ENCODE data around the gene IRF9.

Gene IRF9

DNA sequence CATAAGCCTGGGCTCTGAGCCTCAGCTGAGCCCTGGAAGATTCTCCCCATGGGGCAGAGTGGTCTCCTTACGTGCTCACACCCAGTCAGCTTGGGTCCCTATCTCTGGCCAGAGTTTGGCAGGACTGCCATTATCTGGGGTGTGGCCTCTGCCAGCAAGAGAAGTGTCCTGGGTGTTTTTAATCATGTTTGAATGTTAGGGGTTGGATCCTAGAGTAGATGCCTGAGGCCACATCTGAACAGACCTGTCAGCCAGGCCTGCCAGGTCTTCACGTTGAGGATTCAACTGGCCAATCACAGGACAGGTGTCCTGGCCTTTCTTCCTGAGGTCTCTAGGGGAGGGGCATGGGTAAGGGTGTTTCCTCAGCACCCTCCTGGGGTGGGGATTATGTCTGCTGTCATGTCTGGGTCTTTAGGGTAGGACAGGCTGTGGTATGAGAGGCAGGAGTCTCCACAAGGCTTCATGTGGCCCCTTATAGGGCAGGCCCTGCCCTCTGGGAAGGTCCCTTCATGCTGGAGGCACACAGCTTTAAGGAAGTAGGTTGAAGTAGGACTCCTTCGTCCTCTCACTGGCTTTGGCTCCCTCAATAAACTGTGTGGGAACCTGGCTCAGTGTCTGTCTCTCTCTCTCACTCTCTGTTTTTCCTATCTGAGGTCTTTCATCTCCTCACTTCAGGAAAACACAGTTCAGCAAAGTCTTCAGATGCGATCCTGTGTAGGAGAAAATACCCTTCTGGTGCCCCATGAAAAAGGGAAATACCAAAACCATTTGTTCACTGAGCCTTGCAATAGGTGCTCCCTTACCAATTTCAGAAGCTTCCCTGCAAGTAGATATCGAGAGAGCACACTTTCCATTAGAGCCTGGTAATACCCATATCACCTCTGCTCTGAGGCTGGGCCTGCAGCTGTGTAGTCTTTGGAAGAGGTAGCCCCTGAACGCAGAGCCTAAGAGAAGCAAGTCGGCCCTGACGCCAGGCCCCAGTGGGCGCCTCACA, 37.3 kb upstream of the IRF9 start:
- Mint-ChIP-seq H3K4me1 (peaks cover 10% of the 10 kb centered on the region), H3K36me3 (ENCODE audit: low read depth) (peaks cover 24% of the 10 kb centered on the region), H3K4me3 (no peak overlapping the region), H3K9me3 (no peaks in the 10 kb centered on the region), H3K27ac (peak overlapping the region; percentile 55), H3K27me3 (no peaks in the 10 kb centered on the region)
- DNase-seq, result no peak
- ATAC-seq, result peak; percentile 71

DNA sequence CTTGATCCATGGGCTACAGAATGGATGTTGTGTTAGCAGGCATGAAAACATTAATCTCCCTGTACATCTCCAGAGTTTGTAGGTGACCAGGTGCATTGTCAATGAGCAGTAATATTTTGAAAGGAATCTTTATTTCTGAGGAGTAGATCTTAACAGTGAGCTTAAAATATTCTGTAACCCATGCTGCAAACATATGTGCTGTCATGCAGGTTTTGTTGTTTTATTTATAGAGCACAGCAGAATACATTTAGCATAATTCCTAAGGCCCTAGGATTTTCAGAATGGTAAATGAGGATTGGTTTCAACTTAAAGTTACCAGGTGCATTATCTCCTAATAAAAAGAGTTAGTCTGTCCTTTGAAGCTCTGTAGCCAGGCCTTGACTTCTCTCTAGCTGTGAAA, 34.1 kb upstream of the IRF9 start:
- H3K27me3 Mint-ChIP-seq, result no peaks in the 10 kb centered on the region
- H3K4me1 Mint-ChIP-seq, result peaks cover 13% of the 10 kb centered on the region
- DNase-seq, result no peak
- H3K4me3 Mint-ChIP-seq, result no peak overlapping the region
- H3K36me3 Mint-ChIP-seq (ENCODE audit: low read depth), result peaks cover 11% of the 10 kb centered on the region
- no peaks in the 10 kb centered on the region for H3K9me3 Mint-ChIP-seq
- ATAC-seq, result no peak
- H3K27ac Mint-ChIP-seq, result no peak overlapping the region

DNA sequence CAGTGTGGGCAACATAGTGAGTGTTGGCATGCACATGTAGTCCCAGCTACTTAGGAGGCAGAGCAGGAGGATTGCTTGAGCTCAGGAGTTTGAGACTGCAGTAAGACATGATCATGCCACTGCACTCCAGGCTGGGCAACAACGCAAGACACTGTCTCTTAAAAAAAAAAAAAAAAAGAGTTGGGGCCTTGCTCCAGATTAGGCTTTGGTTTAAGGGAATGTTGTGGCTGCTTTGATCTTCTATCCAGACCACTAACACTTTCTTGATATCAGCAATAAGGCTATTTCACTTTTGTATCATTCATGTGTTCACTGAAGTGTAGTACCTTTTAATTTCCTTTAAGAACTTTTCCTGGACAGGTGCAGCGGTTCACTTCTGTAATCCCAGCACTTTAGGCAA, 33.4 kb upstream of the IRF9 start:
- Mint-ChIP-seq H3K4me1 (peaks cover 19% of the 10 kb centered on the region), H3K27me3 (no peaks in the 10 kb centered on the region)
- no peak for ATAC-seq

DNA sequence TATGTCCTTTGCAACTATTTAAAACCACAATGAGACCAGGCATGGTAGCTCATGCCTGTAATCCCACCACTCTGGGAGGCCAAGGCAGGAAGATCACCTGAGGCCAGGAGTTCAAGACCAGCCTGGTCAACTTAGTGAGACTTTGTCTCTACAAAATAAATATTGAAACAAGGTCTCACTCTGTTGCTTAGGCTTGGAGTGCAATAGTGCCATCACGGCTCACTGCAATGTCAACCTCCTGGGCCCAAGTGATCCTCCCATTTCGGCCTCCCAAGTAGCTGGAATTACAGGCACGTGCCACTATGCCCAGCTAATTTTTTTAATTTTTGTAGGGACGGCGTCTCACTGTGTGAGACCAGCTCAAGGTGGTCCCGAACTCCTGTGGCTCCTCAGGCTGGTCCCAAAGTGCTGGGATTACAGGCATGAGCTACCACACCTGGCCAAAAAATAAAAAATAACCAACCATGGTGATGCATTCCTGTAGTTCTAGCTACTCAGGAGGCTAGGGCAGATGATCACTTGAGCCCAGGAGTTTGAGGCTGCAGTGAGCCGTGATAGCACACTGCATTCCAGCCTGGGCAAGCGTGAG, 31.6 kb upstream of the IRF9 start:
- ATAC-seq, result no peak
- H3K36me3 Mint-ChIP-seq (ENCODE audit: low read depth), result no peaks in the 10 kb centered on the region
- no peak for DNase-seq
- no peak overlapping the region for H3K27ac Mint-ChIP-seq
- H3K27me3 Mint-ChIP-seq, result no peaks in the 10 kb centered on the region
- H3K4me1 Mint-ChIP-seq, result peaks cover 19% of the 10 kb centered on the region
- no peak overlapping the region for H3K4me3 Mint-ChIP-seq
- no peaks in the 10 kb centered on the region for H3K9me3 Mint-ChIP-seq

More for the DNA sequence above, 33.4 kb upstream of the IRF9 start:
- H3K9me3 Mint-ChIP-seq, result no peaks in the 10 kb centered on the region
- H3K36me3 Mint-ChIP-seq (ENCODE audit: low read depth), result peaks cover 8% of the 10 kb centered on the region
- no peak overlapping the region for H3K27ac Mint-ChIP-seq
- no peak for DNase-seq
- no peak overlapping the region for H3K4me3 Mint-ChIP-seq

DNA sequence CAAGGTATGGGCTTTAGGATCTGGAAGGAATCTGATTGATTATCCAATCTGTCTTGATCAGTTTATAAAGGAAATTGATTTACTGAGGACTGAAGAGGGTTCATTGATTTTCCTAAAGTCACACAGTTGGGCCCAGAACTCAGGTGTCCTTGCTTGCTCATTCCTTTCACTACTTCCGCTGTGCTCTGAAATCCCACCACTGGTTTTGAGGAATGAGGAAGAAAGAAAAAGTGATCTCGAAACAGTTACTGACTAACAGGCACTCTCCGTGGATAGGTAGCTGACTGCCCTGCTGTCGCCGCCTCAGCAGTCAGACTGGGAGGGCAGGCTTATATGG, 30.7 kb upstream of the IRF9 start, which contains the start of gene FITM1:
FITM1 (plus strand) TSS at position 280 of the 337 bp plus-strand sequence. CDS start 905 bp downstream, outside the sequence.
- peaks cover 24% of the 10 kb centered on the region for H3K4me1 Mint-ChIP-seq
- no peaks in the 10 kb centered on the region for H3K27me3 Mint-ChIP-seq
- ATAC-seq (no peak), DNase-seq (no peak)
- no peaks in the 10 kb centered on the region for H3K36me3 Mint-ChIP-seq (ENCODE audit: low read depth)
- no peak within 1 kb of the TSS for H3K27ac Mint-ChIP-seq
- no peak within 1 kb of the TSS for H3K4me3 Mint-ChIP-seq
- H3K9me3 Mint-ChIP-seq, result no peaks in the 10 kb centered on the region

DNA sequence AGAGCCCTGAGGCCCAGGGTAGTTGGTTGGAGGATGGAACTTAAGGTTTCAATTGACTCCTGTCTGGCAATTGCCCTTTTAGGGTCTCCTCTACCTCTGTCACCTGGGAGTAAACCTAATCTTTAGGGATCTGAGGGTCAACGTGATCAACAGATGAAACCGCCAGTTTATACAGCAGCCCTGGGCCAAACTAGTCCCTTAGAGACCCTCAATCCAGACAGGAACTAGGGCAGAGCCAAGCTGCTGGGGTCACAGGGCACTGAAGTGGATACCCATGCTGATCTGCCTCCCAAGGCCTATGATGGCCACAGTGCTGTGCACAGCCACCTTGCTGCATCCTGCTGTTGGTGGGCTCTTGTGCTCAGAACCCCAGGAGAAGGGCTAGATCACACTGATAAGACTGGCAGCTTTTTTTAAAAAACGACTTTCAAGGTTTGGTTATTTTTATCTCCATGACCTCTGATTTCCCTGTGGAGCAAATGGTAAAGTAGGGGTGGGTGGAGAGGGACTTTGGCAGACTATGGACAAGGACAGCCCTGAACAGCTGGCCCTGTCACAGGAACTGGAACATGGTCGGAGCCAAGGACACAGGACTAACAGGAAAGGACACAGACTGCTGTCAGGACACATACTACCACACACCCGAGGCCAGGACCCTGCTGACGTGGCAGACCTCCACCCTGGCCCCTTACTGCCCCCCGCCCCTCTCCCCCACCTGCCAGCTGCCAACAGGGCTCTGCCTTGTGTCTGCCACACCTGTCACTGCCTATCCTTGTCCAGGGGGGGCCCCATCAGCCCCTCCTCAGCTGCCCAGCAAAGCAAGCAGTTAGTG, 30.1 kb upstream of the IRF9 start:
- Mint-ChIP-seq H3K4me1 (peaks cover 27% of the 10 kb centered on the region), H3K36me3 (ENCODE audit: low read depth) (no peaks in the 10 kb centered on the region), H3K9me3 (no peaks in the 10 kb centered on the region), H3K27ac (no peak overlapping the region), H3K27me3 (no peaks in the 10 kb centered on the region), H3K4me3 (no peak overlapping the region)
- ATAC-seq (no peak), DNase-seq (no peak)

DNA sequence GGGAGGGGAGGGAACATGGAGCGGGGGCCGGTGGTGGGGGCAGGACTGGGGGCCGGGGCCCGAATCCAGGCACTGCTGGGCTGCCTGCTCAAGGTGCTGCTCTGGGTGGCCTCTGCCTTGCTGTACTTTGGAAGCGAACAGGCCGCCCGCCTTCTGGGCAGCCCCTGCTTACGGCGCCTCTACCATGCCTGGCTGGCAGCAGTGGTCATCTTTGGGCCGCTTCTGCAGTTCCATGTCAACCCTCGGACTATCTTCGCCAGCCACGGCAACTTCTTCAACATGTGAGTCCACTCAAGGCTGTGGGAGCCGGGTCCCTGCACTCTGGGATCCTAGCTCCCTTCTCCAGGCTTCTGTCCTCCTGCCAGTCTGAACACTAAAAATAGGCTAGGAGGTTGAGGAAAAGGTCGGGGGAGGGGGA, 29.5 kb upstream of the IRF9 start:
- no peak for DNase-seq
- Mint-ChIP-seq H3K27ac (peak overlapping the region; percentile 80), H3K9me3 (no peaks in the 10 kb centered on the region), H3K27me3 (no peaks in the 10 kb centered on the region), H3K4me1 (peaks cover 29% of the 10 kb centered on the region), H3K36me3 (ENCODE audit: low read depth) (peaks cover under 1% of the 10 kb centered on the region), H3K4me3 (no peak overlapping the region)
- no peak for ATAC-seq

DNA sequence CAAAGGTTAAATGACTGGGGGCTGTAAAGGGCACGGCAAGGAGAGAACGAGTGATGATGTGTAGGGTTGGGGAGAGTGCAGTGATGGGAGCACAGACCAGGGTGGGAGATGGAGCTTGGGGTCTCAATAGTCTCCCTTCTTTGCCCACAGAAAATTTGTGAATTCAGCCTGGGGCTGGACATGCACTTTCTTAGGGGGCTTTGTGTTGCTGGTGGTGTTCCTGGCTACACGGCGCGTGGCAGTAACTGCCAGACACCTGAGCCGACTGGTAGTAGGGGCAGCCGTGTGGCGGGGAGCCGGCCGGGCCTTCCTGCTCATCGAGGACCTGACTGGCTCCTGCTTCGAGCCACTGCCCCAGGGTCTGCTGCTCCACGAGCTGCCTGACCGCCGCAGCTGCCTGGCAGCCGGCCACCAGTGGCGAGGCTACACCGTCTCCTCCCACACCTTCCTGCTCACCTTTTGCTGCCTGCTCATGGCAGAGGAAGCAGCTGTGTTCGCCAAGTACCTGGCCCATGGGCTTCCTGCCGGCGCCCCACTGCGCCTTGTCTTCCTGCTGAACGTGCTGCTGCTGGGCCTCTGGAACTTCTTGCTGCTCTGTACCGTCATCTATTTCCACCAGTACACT, 28.9 kb upstream of the IRF9 start:
- Mint-ChIP-seq H3K36me3 (ENCODE audit: low read depth) (peaks cover 6% of the 10 kb centered on the region), H3K27me3 (no peaks in the 10 kb centered on the region), H3K27ac (peak overlapping the region; percentile 80), H3K4me3 (peak overlapping the region; percentile 21), H3K4me1 (peaks cover 34% of the 10 kb centered on the region), H3K9me3 (no peaks in the 10 kb centered on the region)
- ATAC-seq (no peak), DNase-seq (peak; percentile 32)

DNA sequence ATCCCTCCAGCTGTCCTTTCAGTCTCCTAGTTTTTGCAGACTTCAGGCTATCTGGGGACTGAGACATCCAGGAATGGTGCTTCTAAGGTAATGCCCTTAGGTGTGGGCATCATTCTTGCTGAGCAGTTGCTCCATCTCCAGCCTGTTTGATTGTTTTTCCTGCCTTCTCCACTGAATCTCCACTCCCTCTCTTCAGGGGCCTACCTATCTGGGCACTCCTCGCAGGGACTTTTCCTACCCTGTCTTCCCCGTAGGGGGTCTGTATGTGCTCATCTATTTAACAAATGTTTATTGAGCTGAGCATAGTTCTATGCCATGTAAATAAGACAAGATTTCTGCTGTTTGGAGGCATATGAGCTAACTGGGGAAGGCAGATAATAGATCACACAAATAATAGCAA, 28.1 kb upstream of the IRF9 start:
- Mint-ChIP-seq H3K36me3 (ENCODE audit: low read depth) (peaks cover 12% of the 10 kb centered on the region), H3K4me3 (no peak overlapping the region), H3K27me3 (no peaks in the 10 kb centered on the region), H3K4me1 (peaks cover 37% of the 10 kb centered on the region), H3K27ac (peak overlapping the region; percentile 80), H3K9me3 (no peaks in the 10 kb centered on the region)
- no peak for ATAC-seq
- DNase-seq, result no peak

DNA sequence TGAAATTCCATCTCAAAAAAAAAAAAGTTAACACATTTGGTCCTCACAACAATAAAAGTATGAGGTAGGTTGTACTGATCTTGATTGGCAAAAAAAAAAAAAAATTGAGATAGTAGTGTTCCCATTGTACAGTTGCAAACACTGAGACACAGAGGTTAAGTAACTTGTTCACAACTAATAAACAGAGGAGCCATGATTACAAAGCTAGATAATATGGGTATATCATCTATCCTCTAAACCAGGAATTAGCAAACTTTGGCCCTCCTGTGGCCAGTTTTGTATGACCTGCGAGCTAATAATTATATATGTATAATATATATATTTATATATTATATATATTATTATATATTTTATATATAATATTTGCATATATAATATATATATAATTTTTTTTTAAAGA, 27.3 kb upstream of the IRF9 start:
- ATAC-seq (no peak), DNase-seq (no peak)
- no peaks in the 10 kb centered on the region for H3K27me3 Mint-ChIP-seq
- H3K36me3 Mint-ChIP-seq (ENCODE audit: low read depth), result peaks cover 19% of the 10 kb centered on the region
- H3K27ac Mint-ChIP-seq, result no peak overlapping the region
- H3K4me3 Mint-ChIP-seq, result no peak overlapping the region
- no peaks in the 10 kb centered on the region for H3K9me3 Mint-ChIP-seq
- H3K4me1 Mint-ChIP-seq, result peaks cover 44% of the 10 kb centered on the region

DNA sequence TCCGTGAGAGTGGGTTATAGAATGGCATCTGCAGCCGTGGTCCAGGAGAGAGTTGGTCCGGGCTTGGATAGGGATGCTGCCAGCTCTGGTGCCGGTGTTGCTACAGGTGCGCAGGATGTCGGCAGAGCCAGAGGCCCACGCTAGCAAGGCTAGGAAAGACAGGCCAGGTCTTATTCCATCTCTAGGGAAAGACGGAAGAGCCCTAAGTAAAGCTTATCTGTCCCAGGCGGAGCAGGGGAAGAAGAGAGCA, 25.6 kb upstream of the IRF9 start:
- DNase-seq, result no peak
- Mint-ChIP-seq H3K36me3 (ENCODE audit: low read depth) (peaks cover 34% of the 10 kb centered on the region), H3K27me3 (no peaks in the 10 kb centered on the region), H3K4me1 (peaks cover 58% of the 10 kb centered on the region), H3K27ac (peak overlapping the region; percentile 89), H3K4me3 (peak overlapping the region; percentile 98), H3K9me3 (no peaks in the 10 kb centered on the region)
- no peak for ATAC-seq

DNA sequence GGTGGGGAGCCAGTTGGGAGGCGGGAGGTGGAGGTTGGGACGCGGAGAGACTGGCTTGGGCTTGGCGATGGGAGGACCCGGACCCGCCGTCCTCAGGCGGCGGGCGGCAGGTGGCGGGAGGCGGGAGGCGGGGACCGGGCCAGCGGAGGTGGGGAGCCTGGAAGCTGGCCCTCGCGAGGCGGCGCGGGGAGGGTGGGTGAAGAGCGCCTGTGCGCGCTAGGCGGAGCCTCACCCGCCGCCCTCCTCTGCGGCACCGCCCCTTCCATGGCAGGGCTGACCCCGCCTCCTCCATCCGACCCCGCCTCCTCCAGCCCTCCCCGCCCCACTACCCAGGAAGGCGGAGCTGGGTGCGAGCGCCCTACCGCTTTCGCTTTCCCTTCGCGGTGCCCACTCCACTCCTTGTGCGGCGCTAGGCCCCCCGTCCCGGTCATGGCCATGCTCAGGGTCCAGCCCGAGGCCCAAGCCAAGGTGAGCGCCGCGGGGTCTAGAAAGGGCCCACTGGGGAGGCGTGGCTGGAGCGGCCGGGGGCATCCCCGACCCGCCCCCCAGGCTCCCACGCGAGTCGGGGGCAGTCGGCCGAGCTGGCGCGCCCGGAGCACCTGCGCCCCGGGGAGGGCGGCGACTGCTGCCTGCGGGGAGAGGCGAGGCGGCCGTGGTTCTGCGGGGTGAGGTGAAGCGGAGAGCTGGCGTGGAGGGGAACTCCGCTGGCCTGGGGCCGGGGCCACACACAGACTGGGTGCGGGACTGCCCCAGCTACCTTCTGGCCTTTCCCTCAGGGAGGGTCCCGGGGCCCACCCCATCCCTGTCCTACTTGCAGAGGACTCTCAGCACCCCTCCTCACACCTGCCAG, 25.0 kb upstream of the IRF9 start, which contains the start of gene PSME1:
PSME1 (plus strand) TSS at position 361 of the 850 bp plus-strand sequence; CDS start at position 430, 69 bp downstream.
- H3K27ac Mint-ChIP-seq, result peak within 1 kb of the TSS; percentile 90
- peaks cover 62% of the 10 kb centered on the region for H3K4me1 Mint-ChIP-seq
- peak; percentile 87 for ATAC-seq
- peak within 1 kb of the TSS; percentile 98 for H3K4me3 Mint-ChIP-seq
- no peaks in the 10 kb centered on the region for H3K9me3 Mint-ChIP-seq
- no peaks in the 10 kb centered on the region for H3K27me3 Mint-ChIP-seq
- peak; percentile 96 for DNase-seq
- peaks cover 39% of the 10 kb centered on the region for H3K36me3 Mint-ChIP-seq (ENCODE audit: low read depth)

DNA sequence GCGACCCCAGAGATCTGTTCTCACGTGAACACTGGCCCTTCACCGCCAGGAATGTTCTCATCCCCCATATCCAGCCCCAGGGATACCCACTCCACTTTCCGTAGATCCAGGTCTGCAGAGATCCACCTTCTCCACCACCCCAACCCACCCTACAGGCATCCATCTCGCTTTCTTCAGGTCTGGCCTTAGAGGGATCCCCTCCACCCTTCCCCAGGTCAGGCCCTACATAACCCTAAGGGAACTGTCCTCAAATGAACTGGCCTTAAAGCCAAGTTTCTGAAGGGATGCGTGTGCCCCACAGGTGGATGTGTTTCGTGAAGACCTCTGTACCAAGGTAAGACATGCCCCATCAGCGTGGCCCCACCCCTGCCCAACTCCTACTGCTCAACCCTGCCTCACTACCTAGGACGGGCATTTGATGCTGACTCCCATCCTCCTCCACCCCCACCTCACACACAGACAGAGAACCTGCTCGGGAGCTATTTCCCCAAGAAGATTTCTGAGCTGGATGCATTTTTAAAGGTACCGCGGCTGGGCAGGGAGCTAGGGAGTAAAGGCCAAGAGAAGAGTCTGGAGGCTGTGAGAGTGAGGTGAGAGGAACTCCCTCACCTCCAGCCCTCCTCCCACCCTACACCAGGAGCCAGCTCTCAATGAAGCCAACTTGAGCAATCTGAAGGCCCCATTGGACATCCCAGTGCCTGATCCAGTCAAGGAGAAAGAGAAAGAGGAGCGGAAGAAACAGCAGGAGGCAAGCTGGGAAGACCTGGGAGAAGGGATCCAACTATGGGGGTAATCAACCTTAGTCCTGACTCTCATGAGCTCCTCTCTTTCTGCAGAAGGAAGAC, 24.2 kb upstream of the IRF9 start:
- Mint-ChIP-seq H3K4me3 (peak overlapping the region; percentile 98), H3K4me1 (peaks cover 64% of the 10 kb centered on the region), H3K27ac (peak overlapping the region; percentile 90), H3K9me3 (no peaks in the 10 kb centered on the region), H3K36me3 (ENCODE audit: low read depth) (peaks cover 42% of the 10 kb centered on the region), H3K27me3 (peaks cover 2% of the 10 kb centered on the region)
- ATAC-seq, result no peak
- no peak for DNase-seq

All from activated naive CD8-positive, alpha-beta T cell treated with anti-CD3 and anti-CD28 coated beads, Interleukin-2, amount 50 U/mL, for 24 hours (primary cell).